GM23338 (cell line): ENCODE measurements around the gene NOTCH1.

Experiments used
- CTCF ChIP-seq, 2 experiments: fragments of 200-600 bp in 1 of 2; sonication (generic) in 1 of 2; conservative IDR thresholded peaks; 2 replicates each; pipeline versions ENCODE4 v1.5.1 to v1.6.1; 2016 to 2017; ENCODE audit warnings: antibody characterized with exemption in 2 of 2, low read depth in 2 of 2, mild to moderate bottlenecking in 2 of 2, moderate library complexity in 1 of 2
- EZH2 ChIP-seq: fragments of 200-600 bp; sonication (generic); IDR thresholded peaks from one replicate; pipeline ENCODE4 v1.8.0; 2017; ENCODE audit warnings: antibody characterized with exemption, mild to moderate bottlenecking, low read depth; ENCODE audit not compliant: unreplicated experiment
- EZH2phosphoT487 ChIP-seq: fragments of 200-600 bp; sonication (generic); IDR thresholded peaks from one replicate; pipeline ENCODE4 v1.8.1; 2018; ENCODE audit warnings: antibody characterized with exemption; ENCODE audit not compliant: unreplicated experiment
- JUNB ChIP-seq: IDR thresholded peaks from one replicate; pipeline ENCODE4 v1.6.1; 2016; ENCODE audit warnings: antibody characterized with exemption; ENCODE audit not compliant: unreplicated experiment

GRCh38 chr9:136474021-136474640, 71.7 kb downstream of the NOTCH1 start:
- TF ChIP-seq CTCF (conservative IDR thresholded peaks at IDR 0.05; ENCODE audit: low read depth in 2 of 2) (no peak), JUNB (no peak), EZH2phosphoT487 (no peak), EZH2 (no peak)
